ACHN (cell line): Measurements from ENCODE around the gene GCNA.
"Not testable (repeated sequence)": the region's sequence is repeated elsewhere in the genome, so short reads cannot be mapped to it uniquely, and the experiment has no call there.

Experiments
- DNase-seq: peaks from one replicate; pipeline ENCODE4 v3.0.0-alpha.2; 2015
- in situ Hi-C: cut with HindIII; loops from 2 replicates; pipeline ENCODE4 v1.10.0; 2017; ENCODE audit warnings: low sequenced_read_pairs, low pct_ligation_motif_present, low pct_unique_long_range_greater_than_20kb

The GCNA gene

GRCh38 chrX:71550578-71550977 is 27.7 kb upstream of the GCNA start:
- in situ Hi-C loops, result no loop called here

GRCh38 chrX:71556036-71556435 is 22.2 kb upstream of the GCNA start:
- in situ Hi-C loops, result no loop called here
- peak; percentile 86 for DNase-seq

More at GRCh38 chrX:71550578-71550977, 27.7 kb upstream of the GCNA start:
- no peak for DNase-seq

GRCh38 chrX:71558920-71559319 is 19.3 kb upstream of the GCNA start:
- in situ Hi-C loops, result no loop called here

GRCh38 chrX:71559773-71560172 is 18.5 kb upstream of the GCNA start:
- DNase-seq, in situ Hi-C loops: not testable (repeated sequence)

More at GRCh38 chrX:71558920-71559319, 19.3 kb upstream of the GCNA start:
- no peak for DNase-seq

GRCh38 chrX:71563921-71564320 is 14.3 kb upstream of the GCNA start:
- in situ Hi-C loops, result no loop called here
- no peak for DNase-seq

- in situ Hi-C loops, result no loop called here
- no peak for DNase-seq
Observed at GRCh38 chrX:71565474-71566041, 12.7 kb upstream of the GCNA start.

GRCh38 chrX:71571390-71571789 is 6.8 kb upstream of the GCNA start:
- DNase-seq, in situ Hi-C loops: not testable (repeated sequence)

- in situ Hi-C loops, result no loop called here
- no peak for DNase-seq
Observed at GRCh38 chrX:71573590-71573989, 4.6 kb upstream of the GCNA start.

- in situ Hi-C loops, result no loop called here
- DNase-seq, result no peak
Observed at GRCh38 chrX:71577682-71578081, 555 bp upstream of the GCNA start.

- DNase-seq, result no peak
- in situ Hi-C loops, result no loop called here
Observed at GRCh38 chrX:71579136-71579989, 1.1 kb downstream of the GCNA start.

GRCh38 chrX:71579990-71580380 is 1.7 kb downstream of the GCNA start:
- in situ Hi-C loops, result no loop called here

GRCh38 chrX:71581210-71581609 is 3.0 kb downstream of the GCNA start:
- in situ Hi-C loops, result no loop called here
- no peak for DNase-seq

More at GRCh38 chrX:71579990-71580380, 1.7 kb downstream of the GCNA start:
- DNase-seq, result no peak

- DNase-seq, result no peak
- in situ Hi-C loops, result no loop called here
Observed at GRCh38 chrX:71586929-71587328, 8.7 kb downstream of the GCNA start.

- DNase-seq, in situ Hi-C loops: not testable (repeated sequence)
Observed at GRCh38 chrX:71593210-71593609, 15.0 kb downstream of the GCNA start.

- in situ Hi-C loops, result no loop called here
Observed at GRCh38 chrX:71599965-71600364, 21.7 kb downstream of the GCNA start.

GRCh38 chrX:71603618-71604017 is 25.4 kb downstream of the GCNA start:
- in situ Hi-C loops, result no loop called here
- no peak for DNase-seq

More at GRCh38 chrX:71599965-71600364, 21.7 kb downstream of the GCNA start:
- DNase-seq, result no peak

- in situ Hi-C loops, result no loop called here
- DNase-seq, result no peak
Observed at GRCh38 chrX:71604141-71604540, 25.9 kb downstream of the GCNA start.

- in situ Hi-C loops, result no loop called here
- no peak for DNase-seq
Observed at GRCh38 chrX:71604796-71605568, 26.7 kb downstream of the GCNA start.

- in situ Hi-C loops, result no loop called here
- DNase-seq, result no peak
Observed at GRCh38 chrX:71606536-71607216, 28.4 kb downstream of the GCNA start.
